Mesendoderm (in vitro differentiated cells): ENCODE data around the gene FEM1B.

Source experiments
- DNase-seq: peaks from one replicate; pipeline ENCODE4 v3.0.0; 2013
- H2AK5ac ChIP-seq: 2 replicates; pipeline ENCODE4 v1.6.1; 2013; ENCODE audit warnings: low read length, inconsistent platforms
- H2BK120ac ChIP-seq: 2 replicates; pipeline ENCODE4 v1.6.1; 2013; ENCODE audit warnings: low read depth, mild to moderate bottlenecking, low read length, moderate library complexity, mixed read lengths
- H2BK15ac ChIP-seq: replicated peaks from 2 replicates; pipeline ENCODE4 v1.6.1; 2013; ENCODE audit warnings: low read depth, mild to moderate bottlenecking, moderate library complexity
- H2BK5ac ChIP-seq: 2 replicates; pipeline ENCODE4 v1.6.1; 2013; ENCODE audit warnings: low read length, inconsistent platforms
- H3K18ac ChIP-seq: 2 replicates; pipeline ENCODE4 v1.6.1; 2013; ENCODE audit warnings: mild to moderate bottlenecking, low read length, mixed read lengths
- H3K23ac ChIP-seq: one replicate; pipeline ENCODE4 v1.6.1; 2013; ENCODE audit warnings: low read length
- H3K27ac ChIP-seq: 2 replicates; pipeline ENCODE4 v1.5.1; 2013; ENCODE audit warnings: low read depth, mild to moderate bottlenecking, inconsistent platforms, low read length, moderate library complexity
- H3K27me3 ChIP-seq: 2 replicates; pipeline ENCODE4 v1.6.1; 2013; ENCODE audit warnings: low read length, control low read depth, mild to moderate bottlenecking, inconsistent platforms; ENCODE audit not compliant: insufficient read depth, poor library complexity
- H3K36me3 ChIP-seq: 2 replicates; pipeline ENCODE4 v1.6.1; 2013; ENCODE audit warnings: low read length, inconsistent platforms; ENCODE audit not compliant: control insufficient read depth, insufficient read depth
- H3K4ac ChIP-seq: one replicate; pipeline ENCODE4 v1.6.1; 2013; ENCODE audit warnings: low read depth, mild to moderate bottlenecking, low read length, moderate library complexity
- H3K4me1 ChIP-seq: 2 replicates; pipeline ENCODE4 v1.6.1; 2013; ENCODE audit warnings: low read depth, low read length, inconsistent platforms; ENCODE audit not compliant: control insufficient read depth
- H3K4me2 ChIP-seq: 2 replicates; pipeline ENCODE4 v1.6.1; 2013; ENCODE audit warnings: low read length
- H3K4me3 ChIP-seq: 2 replicates; pipeline ENCODE4 v1.5.1; 2013; ENCODE audit warnings: mild to moderate bottlenecking, low read length
- H3K56ac ChIP-seq: one replicate; pipeline ENCODE4 v1.6.1; 2013; ENCODE audit warnings: low read length
- H3K79me1 ChIP-seq: 2 replicates; pipeline ENCODE4 v1.6.1; 2013; ENCODE audit warnings: low read length, inconsistent platforms
- H3K79me2 ChIP-seq: 2 replicates; pipeline ENCODE4 v1.6.1; 2013; ENCODE audit warnings: mild to moderate bottlenecking, low read length; ENCODE audit not compliant: control insufficient read depth, insufficient read depth
- H3K9ac ChIP-seq: 2 replicates; pipeline ENCODE4 v1.6.1; 2013; ENCODE audit warnings: low read length, inconsistent platforms
- H4K5ac ChIP-seq: one replicate; pipeline ENCODE4 v1.6.1; 2013; ENCODE audit warnings: low read length
- H4K8ac ChIP-seq: one replicate; pipeline ENCODE4 v1.6.1; 2013; ENCODE audit warnings: low read depth, mild to moderate bottlenecking, control low read depth, low read length, moderate library complexity
- WGBS: extraction: QIAGEN DNeasy Blood & Tissue Kit; methylation state at CpG from one replicate; pipeline ENCODE4 v1.1.7; 2013; ENCODE audit warnings: low lambda C conversion rate, missing lambda C conversion rate; ENCODE audit not compliant: insufficient coverage; ENCODE audit errors: extremely low coverage; 5-methylcytosine and 5-hydroxymethylcytosine counted together

FEM1B gene

DNA sequence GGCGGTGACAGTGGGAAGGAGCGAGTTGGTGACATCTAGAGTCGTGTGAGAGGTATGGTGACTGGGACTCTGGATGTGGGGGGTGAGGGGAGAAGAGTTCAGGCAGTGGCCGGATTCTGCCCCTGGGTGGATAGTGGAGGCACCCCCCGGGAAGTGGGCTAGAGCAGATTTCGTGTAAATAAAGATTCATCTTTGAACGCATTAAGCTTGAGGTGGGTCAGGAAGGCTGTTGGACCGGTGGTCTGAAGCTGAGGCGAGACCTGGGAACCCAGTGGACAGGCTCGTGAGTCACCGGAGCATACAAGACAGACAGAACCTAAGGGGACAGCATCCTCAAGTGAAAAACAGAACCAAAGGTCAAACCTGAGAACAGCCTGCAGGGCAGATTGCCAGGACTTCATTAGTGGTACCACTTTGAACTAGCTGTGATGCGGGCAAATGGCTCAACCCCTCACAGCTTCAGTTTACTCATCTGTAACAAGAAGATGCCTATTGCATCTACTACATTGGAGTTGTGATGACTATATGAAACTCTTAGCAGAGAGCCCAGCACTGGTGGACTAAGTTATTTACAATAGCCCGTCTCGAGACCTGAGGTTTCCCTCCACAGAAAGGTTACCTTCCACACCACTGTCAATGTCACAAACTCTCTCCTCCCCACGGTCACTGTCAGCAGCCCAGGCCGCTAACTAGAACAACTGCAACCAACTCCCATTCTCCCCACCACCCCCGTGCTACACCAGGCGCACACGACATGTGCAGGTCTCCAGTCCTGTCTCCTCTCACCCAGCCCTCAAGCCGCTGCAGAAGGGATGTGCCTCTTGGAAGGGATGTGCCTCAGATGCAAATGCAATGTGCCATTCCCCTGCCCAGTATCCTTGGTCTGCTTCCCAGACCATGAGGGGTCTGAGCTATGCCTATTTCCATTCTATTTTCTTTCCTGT lies 47.1 kb upstream of the FEM1B start:
- peaks cover 24% of the 10 kb centered on the region for H3K79me2 ChIP-seq

DNA sequence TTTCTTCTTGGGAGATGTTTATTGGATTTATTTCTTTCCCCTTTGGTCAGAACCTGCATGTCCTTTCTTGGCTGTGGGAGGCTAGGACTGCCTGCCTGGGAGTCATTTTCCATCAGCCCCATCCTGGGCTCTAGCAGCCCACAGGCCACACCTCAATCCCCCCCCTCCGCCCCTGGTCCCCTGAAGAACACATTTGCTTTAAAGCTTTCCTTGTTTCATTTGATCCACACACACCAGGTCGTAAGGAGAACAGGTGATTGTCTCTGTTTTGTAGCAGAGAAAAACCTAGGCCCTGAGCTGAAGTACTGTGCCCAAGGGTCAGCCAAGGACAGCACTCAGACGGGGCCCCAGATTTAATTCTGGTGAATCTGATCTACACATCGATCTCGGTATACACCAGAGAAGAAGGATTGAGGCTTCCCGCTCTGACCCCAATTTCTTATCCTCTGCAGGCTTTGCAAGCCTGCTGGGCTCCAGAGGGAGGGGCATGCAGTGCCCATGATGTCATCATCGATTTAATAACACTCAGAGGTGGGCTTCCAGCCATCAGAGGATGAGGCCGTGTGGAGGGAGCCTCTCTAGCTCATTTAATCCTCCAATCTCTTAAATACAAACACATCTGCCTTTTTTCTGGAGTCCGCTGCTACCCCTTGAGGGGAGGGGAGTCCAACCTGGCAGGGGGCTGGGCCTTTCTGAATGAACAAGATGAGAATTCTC lies 46.3 kb upstream of the FEM1B start:
- Histone ChIP-seq H3K9ac (no peak overlapping the region), H3K36me3 (no peaks in the 10 kb centered on the region), H3K4ac (no peak overlapping the region), H2BK5ac (no peak overlapping the region), H2AK5ac (no peak overlapping the region), H3K4me2 (no peak overlapping the region), H3K23ac (no peak overlapping the region), H2BK120ac (no peak overlapping the region), H3K18ac (no peak overlapping the region), H3K79me1 (peaks cover 13% of the 10 kb centered on the region), H3K27ac (no peak overlapping the region), H3K56ac (no peak overlapping the region), H4K5ac (no peak overlapping the region), H2BK15ac (no peak overlapping the region), H3K4me1 (peaks cover 8% of the 10 kb centered on the region), H4K8ac (no peak overlapping the region), H3K79me2 (peaks cover 22% of the 10 kb centered on the region), H3K4me3 (no peak overlapping the region), H3K27me3 (no peaks in the 10 kb centered on the region)
- WGBS = no CpG with 5 or more reads among the region's 9 CpGs
- DNase-seq = no peak

More for the DNA sequence above, 47.1 kb upstream of the FEM1B start:
- Histone ChIP-seq H3K79me1 (peaks cover 13% of the 10 kb centered on the region), H3K4me3 (peak overlapping the region; percentile 27), H3K4ac (no peak overlapping the region), H3K36me3 (no peaks in the 10 kb centered on the region), H2BK5ac (no peak overlapping the region), H3K27me3 (no peaks in the 10 kb centered on the region), H2BK15ac (no peak overlapping the region), H3K23ac (no peak overlapping the region), H3K27ac (no peak overlapping the region), H3K56ac (peak overlapping the region; percentile 92), H3K9ac (peak overlapping the region; percentile 77), H4K8ac (no peak overlapping the region), H4K5ac (no peak overlapping the region), H3K4me1 (peaks cover 8% of the 10 kb centered on the region), H3K4me2 (peak overlapping the region; percentile 93), H3K18ac (no peak overlapping the region), H2AK5ac (no peak overlapping the region), H2BK120ac (no peak overlapping the region)
- no CpG with 5 or more reads among the region's 20 CpGs for WGBS
- DNase-seq = no peak

DNA sequence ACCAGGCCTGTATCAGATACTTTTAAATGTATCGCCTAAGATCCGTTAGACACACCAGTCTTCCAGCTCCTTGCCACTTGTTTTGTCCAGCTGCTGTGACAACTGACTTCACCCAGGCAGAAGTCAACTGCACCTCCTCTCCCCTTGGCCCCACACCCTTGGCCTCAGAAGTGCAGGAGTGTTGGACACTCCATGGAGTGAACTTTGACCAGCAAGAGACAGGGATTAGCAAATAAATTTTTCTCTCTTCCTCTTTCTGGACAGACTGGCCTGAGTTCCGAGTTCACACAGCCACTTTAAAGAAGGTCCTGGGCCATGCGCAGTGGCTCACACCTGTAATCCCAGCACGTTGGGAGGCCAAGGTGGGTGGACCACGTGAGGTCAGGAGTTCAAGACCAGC lies 45.1 kb upstream of the FEM1B start:
- Histone ChIP-seq H2BK120ac (no peak overlapping the region), H3K79me1 (peaks cover 12% of the 10 kb centered on the region), H4K8ac (no peak overlapping the region), H3K4me2 (no peak overlapping the region), H3K23ac (no peak overlapping the region), H2AK5ac (no peak overlapping the region), H3K4ac (no peak overlapping the region), H3K27ac (no peak overlapping the region), H3K27me3 (no peaks in the 10 kb centered on the region), H3K56ac (no peak overlapping the region), H3K4me3 (no peak overlapping the region), H3K36me3 (no peaks in the 10 kb centered on the region), H3K79me2 (peaks cover 17% of the 10 kb centered on the region), H2BK5ac (no peak overlapping the region), H2BK15ac (no peak overlapping the region), H4K5ac (no peak overlapping the region), H3K18ac (no peak overlapping the region), H3K9ac (no peak overlapping the region), H3K4me1 (peaks cover 8% of the 10 kb centered on the region)
- no CpG with 5 or more reads among the region's 6 CpGs for WGBS
- DNase-seq = no peak

DNA sequence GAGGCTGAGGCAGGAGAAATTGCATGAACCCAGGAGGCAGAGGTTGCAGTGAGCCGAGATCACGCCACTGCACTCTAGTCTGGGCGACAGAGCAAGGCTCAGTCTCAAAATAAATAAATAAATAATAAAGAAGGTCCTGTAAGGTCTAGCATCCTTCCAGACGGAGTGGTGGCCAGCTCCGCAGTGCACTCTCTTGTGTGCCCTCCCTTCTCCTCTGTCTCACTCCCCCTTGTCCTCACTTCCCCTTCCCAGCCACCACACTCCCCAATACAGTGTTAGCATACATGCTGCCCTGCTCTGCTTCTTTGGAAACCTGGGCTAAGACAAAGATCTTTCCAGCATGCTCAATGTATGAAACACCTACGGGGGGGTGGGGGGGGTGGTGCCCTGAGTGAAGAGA lies 44.6 kb upstream of the FEM1B start:
- H2BK120ac ChIP-seq = no peak overlapping the region
- no peak overlapping the region for H2BK15ac ChIP-seq
- H4K5ac ChIP-seq = no peak overlapping the region
- no CpG with 5 or more reads among the region's 6 CpGs for WGBS
- H3K27ac ChIP-seq = no peak overlapping the region
- H4K8ac ChIP-seq = no peak overlapping the region
- no peak overlapping the region for H3K4me2 ChIP-seq
- H3K23ac ChIP-seq = no peak overlapping the region
- peaks cover 8% of the 10 kb centered on the region for H3K79me1 ChIP-seq
- H2BK5ac ChIP-seq = no peak overlapping the region
- H3K18ac ChIP-seq = no peak overlapping the region
- H2AK5ac ChIP-seq = no peak overlapping the region
- H3K56ac ChIP-seq = no peak overlapping the region
- H3K4me1 ChIP-seq = peaks cover 5% of the 10 kb centered on the region
- H3K4ac ChIP-seq = no peak overlapping the region
- no peak for DNase-seq
- no peaks in the 10 kb centered on the region for H3K36me3 ChIP-seq
- no peaks in the 10 kb centered on the region for H3K27me3 ChIP-seq
- H3K9ac ChIP-seq = no peak overlapping the region
- no peak overlapping the region for H3K4me3 ChIP-seq
- peaks cover 12% of the 10 kb centered on the region for H3K79me2 ChIP-seq

DNA sequence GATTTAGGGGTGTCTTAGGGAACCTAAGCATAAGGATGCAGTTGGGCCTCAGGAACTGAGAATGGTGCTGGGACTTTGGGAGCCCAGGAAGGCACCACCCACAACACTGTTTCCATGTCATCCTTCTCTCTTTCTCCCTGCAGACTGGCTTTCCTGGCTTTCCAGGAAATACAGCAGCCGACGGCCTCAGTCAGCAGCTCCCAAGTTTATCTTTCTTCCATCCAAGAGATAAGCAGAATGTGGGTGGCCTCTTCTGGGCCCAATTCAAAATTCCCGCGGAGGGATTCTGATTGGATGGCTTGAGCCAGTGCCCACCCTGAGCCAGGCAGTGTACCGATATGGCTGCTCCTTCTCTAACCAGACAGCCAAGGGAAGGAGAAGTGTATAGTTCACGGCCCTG lies 43.5 kb upstream of the FEM1B start:
- Histone ChIP-seq H3K27me3 (no peaks in the 10 kb centered on the region), H3K4me3 (no peak overlapping the region), H3K79me2 (peaks cover under 1% of the 10 kb centered on the region), H3K4me2 (no peak overlapping the region), H2BK15ac (no peak overlapping the region), H3K4me1 (peaks cover 2% of the 10 kb centered on the region), H2BK5ac (no peak overlapping the region), H4K8ac (no peak overlapping the region), H3K23ac (no peak overlapping the region), H4K5ac (no peak overlapping the region), H2AK5ac (no peak overlapping the region), H3K56ac (peak overlapping the region; percentile 18), H3K9ac (no peak overlapping the region), H3K18ac (no peak overlapping the region), H3K79me1 (no peaks in the 10 kb centered on the region), H3K36me3 (no peaks in the 10 kb centered on the region), H2BK120ac (no peak overlapping the region), H3K4ac (no peak overlapping the region), H3K27ac (no peak overlapping the region)
- no CpG with 5 or more reads among the region's 6 CpGs for WGBS
- peak; percentile 62 for DNase-seq
